Measurements from ENCODE around the gene SH3BP2. TPM values are rescaled to one million over a fixed set of nuclear protein-coding genes. Genes with fewer than 3 reads are reported as not detected.

SH3BP2 gene
- total RNA-seq, 2 donors from 2014 or later = 20.1 to 25.2 TPM

GRCh38 chr4:2786152-2786671 lies 6.7 kb upstream of the SH3BP2 start:
- no peaks in the 10 kb centered on the region for H3K36me3 ChIP-seq
- TF ChIP-seq CTCF (IDR thresholded peaks at IDR 0.05) = no peak
- DNase-seq (ENCODE audit: low spot score) = no peak
- H3K27me3 ChIP-seq = no peaks in the 10 kb centered on the region
- H3K4me3 ChIP-seq = no peak overlapping the region
- H3K9me3 ChIP-seq = peaks cover 0 to 14% of the 10 kb centered on the region in 2 donors
- H3K4me1 ChIP-seq = peaks cover 0 to 42% of the 10 kb centered on the region in 2 donors
- H3K27ac ChIP-seq = peak overlapping the region; percentile 86 to 96

GRCh38 chr4:2786794-2787229 lies 6.1 kb upstream of the SH3BP2 start:
- Histone ChIP-seq H3K36me3 (no peaks in the 10 kb centered on the region), H3K4me1 (peaks cover 0 to 48% of the 10 kb centered on the region in 2 donors), H3K27ac (peak overlapping the region; percentile 86 to 96), H3K9me3 (peaks cover 0 to 14% of the 10 kb centered on the region in 2 donors), H3K27me3 (no peaks in the 10 kb centered on the region), H3K4me3 (no peak overlapping the region)
- TF ChIP-seq CTCF (IDR thresholded peaks at IDR 0.05) = no peak
- DNase-seq (ENCODE audit: low spot score) = no peak

- TF ChIP-seq CTCF (IDR thresholded peaks at IDR 0.05) = peak in 1 of 2 donors; percentile 19
- DNase-seq (ENCODE audit: low spot score) = no peak
- peaks cover 0 to 14% of the 10 kb centered on the region in 2 donors for H3K9me3 ChIP-seq
- no peaks in the 10 kb centered on the region for H3K36me3 ChIP-seq
- H3K4me3 ChIP-seq = no peak overlapping the region
- H3K27ac ChIP-seq = peak overlapping the region; percentile 86 to 96
- H3K4me1 ChIP-seq = peaks cover 0 to 55% of the 10 kb centered on the region in 2 donors
- H3K27me3 ChIP-seq = no peaks in the 10 kb centered on the region
These were observed 5.4 kb upstream of the SH3BP2 start for GRCh38 chr4:2787230-2788100.

GRCh38 chr4:2788101-2788500 lies 4.8 kb upstream of the SH3BP2 start:
- H3K36me3 ChIP-seq = no peaks in the 10 kb centered on the region
- H3K27me3 ChIP-seq = no peaks in the 10 kb centered on the region
- peaks cover 0 to 14% of the 10 kb centered on the region in 2 donors for H3K9me3 ChIP-seq
- TF ChIP-seq CTCF (IDR thresholded peaks at IDR 0.05) = no peak
- H3K4me1 ChIP-seq = peaks cover 0 to 58% of the 10 kb centered on the region in 2 donors
- peak overlapping the region; percentile 86 to 96 for H3K27ac ChIP-seq
- no peak for DNase-seq (ENCODE audit: low spot score)
- H3K4me3 ChIP-seq = no peak overlapping the region

- Histone ChIP-seq H3K4me1 (peaks cover 0 to 64% of the 10 kb centered on the region in 2 donors), H3K36me3 (no peaks in the 10 kb centered on the region), H3K4me3 (no peak overlapping the region), H3K27ac (peak overlapping the region; percentile 86 to 96), H3K27me3 (no peaks in the 10 kb centered on the region), H3K9me3 (peaks cover 0 to 9% of the 10 kb centered on the region in 2 donors)
- DNase-seq (ENCODE audit: low spot score) = no peak
- TF ChIP-seq CTCF (IDR thresholded peaks at IDR 0.05) = no peak
These were observed 4.3 kb upstream of the SH3BP2 start for GRCh38 chr4:2788532-2789103.

All from right atrium auricular region (tissue), 2 donors.